ENCODE measurements around the gene LYPLA2.

LYPLA2 gene

GRCh38 chr1:23790696-23791515 is at the start of gene LYPLA2:
TSS of gene LYPLA2 (plus strand) at chr1:23791145. CDS start at chr1:23792683, 1,538 bp downstream.
- DNase-seq = peak; percentile 88

GRCh38 chr1:23741609-23742008 is 49.3 kb upstream of the LYPLA2 start:
- no peak for DNase-seq

GRCh38 chr1:23742670-23743286 is 48.2 kb upstream of the LYPLA2 start:
- DNase-seq = no peak

GRCh38 chr1:23743287-23744152 is 47.4 kb upstream of the LYPLA2 start, which contains the start of gene ELOA:
TSS of gene ELOA (plus strand) at chr1:23743471. CDS start at chr1:23743504, 33 bp downstream.
- DNase-seq = peak; percentile 74

- peak; percentile 40 for DNase-seq
Observed at GRCh38 chr1:23745515-23745914, 45.4 kb upstream of the LYPLA2 start.

GRCh38 chr1:23748016-23748415 is 42.9 kb upstream of the LYPLA2 start:
- no peak for DNase-seq

GRCh38 chr1:23751050-23751814 is 39.7 kb upstream of the LYPLA2 start:
- peak; percentile 56 for DNase-seq

GRCh38 chr1:23751815-23752200 is 39.1 kb upstream of the LYPLA2 start:
- no peak for DNase-seq

- no peak for DNase-seq
Observed at GRCh38 chr1:23752909-23753308, 38.0 kb upstream of the LYPLA2 start.

- no peak for DNase-seq
Observed at GRCh38 chr1:23756676-23757075, 34.3 kb upstream of the LYPLA2 start.

- no peak for DNase-seq
Observed at GRCh38 chr1:23757812-23758211, 33.1 kb upstream of the LYPLA2 start.

GRCh38 chr1:23759277-23759676 is 31.7 kb upstream of the LYPLA2 start:
- DNase-seq = no peak

- DNase-seq = no peak
Observed at GRCh38 chr1:23763041-23763577, 27.8 kb upstream of the LYPLA2 start.

GRCh38 chr1:23768733-23769132 is 22.2 kb upstream of the LYPLA2 start:
- DNase-seq = no peak

GRCh38 chr1:23772049-23772853 is 18.7 kb upstream of the LYPLA2 start:
- peak; percentile 88 for DNase-seq

GRCh38 chr1:23772854-23773242 is 18.1 kb upstream of the LYPLA2 start:
- no peak for DNase-seq

GRCh38 chr1:23774174-23774880 is 16.6 kb upstream of the LYPLA2 start:
- no peak for DNase-seq

- DNase-seq = no peak
Observed at GRCh38 chr1:23776217-23776616, 14.7 kb upstream of the LYPLA2 start.

- peak; percentile 86 for DNase-seq
Observed at GRCh38 chr1:23777979-23778814, 12.7 kb upstream of the LYPLA2 start, which contains the start of gene PITHD1. TSS of gene PITHD1 (plus strand) at chr1:23778418. CDS start at chr1:23778516, 98 bp downstream.
